Measurements from ENCODE around the gene MNX1. TPM values are rescaled to one million over a fixed set of nuclear protein-coding genes. Genes with fewer than 3 reads are reported as not detected.

Gene MNX1
- total RNA-seq, 1 donor from 2014 or later = not detected

- H3F3A ChIP-seq (ENCODE audit: low read depth) = peaks cover 14% of the 10 kb centered on the region
- no peak overlapping the region for H3K27ac Mint-ChIP-seq
- H3K27me3 Mint-ChIP-seq (ENCODE audit: insufficient read depth, low read depth) = peaks cover 77% of the 10 kb centered on the region
- H3K4me1 ChIP-seq = peaks cover 17% of the 10 kb centered on the region
- H3K79me2 ChIP-seq (ENCODE audit: low read depth) = no peaks in the 10 kb centered on the region
- H4K20me1 ChIP-seq (ENCODE audit: low read depth) = peaks cover 93% of the 10 kb centered on the region
- H3K36me3 ChIP-seq = no peaks in the 10 kb centered on the region
- no peaks in the 10 kb centered on the region for H3K9me3 Mint-ChIP-seq
- H3K4me2 ChIP-seq = no peak overlapping the region
- peaks cover 6% of the 10 kb centered on the region for H3K4me1 Mint-ChIP-seq
- peaks cover 98% of the 10 kb centered on the region for H3K27me3 ChIP-seq
- H3K4me3 ChIP-seq = no peak overlapping the region
- no peak overlapping the region for H3K9ac ChIP-seq
- H2AFZ ChIP-seq (replicated peaks) = no peak overlapping the region
- no peaks in the 10 kb centered on the region for H3K9me3 ChIP-seq (ENCODE audit: low read depth)
- H3K27ac ChIP-seq = no peak overlapping the region
- H3K36me3 Mint-ChIP-seq = no peaks in the 10 kb centered on the region
- no peak overlapping the region for H3K4me3 Mint-ChIP-seq
- TF ChIP-seq EZH2phosphoT487 (IDR thresholded peaks at IDR 0.05) (peak; percentile 42), EZH2 (IDR thresholded peaks at IDR 0.05) (peak; percentile 53), CTCF (IDR thresholded peaks at IDR 0.05) (no peak)
- peak; percentile 41 for DNase-seq (ENCODE audit: low spot score)
Observed at GRCh38 chr7:157013602-157014549, 3.4 kb upstream of the MNX1 start.

DNA sequence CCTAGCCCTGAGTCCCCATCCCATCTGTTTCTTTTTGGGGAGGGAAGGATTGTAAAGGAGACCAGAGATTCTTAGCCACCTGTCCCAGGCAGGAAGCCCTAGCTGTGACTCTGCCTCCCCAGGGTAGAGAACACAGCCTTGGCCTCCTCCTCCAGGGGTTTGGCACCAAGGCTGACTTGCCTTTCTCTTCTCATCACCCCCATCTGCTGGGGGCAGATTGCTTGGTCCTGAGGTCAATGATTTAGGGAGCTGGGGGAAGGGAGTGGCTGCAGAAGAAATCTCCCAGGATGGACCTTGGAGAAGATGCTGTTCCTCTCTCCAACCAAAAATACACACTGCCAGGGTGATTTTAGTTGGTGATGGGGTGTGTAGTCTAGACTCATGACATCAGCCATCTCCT, 2.6 kb upstream of the MNX1 start:
- peaks cover 21% of the 10 kb centered on the region for H3K4me1 ChIP-seq
- no peaks in the 10 kb centered on the region for H3K9me3 ChIP-seq (ENCODE audit: low read depth)
- no peak for DNase-seq (ENCODE audit: low spot score)
- Mint-ChIP-seq H3K27me3 (ENCODE audit: insufficient read depth, low read depth) (peaks cover 79% of the 10 kb centered on the region), H3K27ac (no peak overlapping the region), H3K36me3 (no peaks in the 10 kb centered on the region), H3K4me1 (peaks cover 9% of the 10 kb centered on the region), H3K4me3 (no peak overlapping the region), H3K9me3 (no peaks in the 10 kb centered on the region)
- H2AFZ ChIP-seq (replicated peaks) = no peak overlapping the region
- no peak overlapping the region for H3K9ac ChIP-seq
- peaks cover 20% of the 10 kb centered on the region for H3F3A ChIP-seq (ENCODE audit: low read depth)
- H4K20me1 ChIP-seq (ENCODE audit: low read depth) = peaks cover 93% of the 10 kb centered on the region
- H3K79me2 ChIP-seq (ENCODE audit: low read depth) = no peaks in the 10 kb centered on the region
- no peak overlapping the region for H3K4me2 ChIP-seq
- H3K27ac ChIP-seq = no peak overlapping the region
- no peak overlapping the region for H3K4me3 ChIP-seq
- peaks cover 98% of the 10 kb centered on the region for H3K27me3 ChIP-seq
- peak; percentile 4 for TF ChIP-seq EZH2phosphoT487 (IDR thresholded peaks at IDR 0.05)
- no peak for TF ChIP-seq EZH2 (IDR thresholded peaks at IDR 0.05)
- no peaks in the 10 kb centered on the region for H3K36me3 ChIP-seq

DNA sequence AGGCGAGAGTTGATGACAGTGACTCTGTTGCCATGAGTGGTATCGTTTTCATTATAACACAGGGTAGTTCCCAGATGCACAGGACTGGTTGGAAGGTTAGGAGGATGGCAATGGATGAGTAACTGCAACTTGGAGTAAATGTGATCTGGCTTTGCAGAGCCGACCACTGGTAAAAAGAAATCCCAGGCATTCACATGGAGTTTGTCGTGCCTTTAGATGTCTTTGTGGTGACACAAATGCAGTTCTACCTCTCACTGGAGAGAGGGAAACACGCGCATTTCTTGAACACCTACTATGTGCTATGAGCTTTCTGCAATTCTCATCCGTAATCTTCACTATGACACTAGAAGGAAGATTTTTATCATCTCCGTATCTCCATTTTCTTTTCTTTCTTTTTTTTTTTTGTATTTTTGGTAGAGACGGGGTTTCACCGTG, 1.7 kb upstream of the MNX1 start:
- Mint-ChIP-seq H3K9me3 (no peaks in the 10 kb centered on the region), H3K4me1 (peaks cover 9% of the 10 kb centered on the region), H3K4me3 (no peak overlapping the region), H3K27me3 (ENCODE audit: insufficient read depth, low read depth) (peaks cover 84% of the 10 kb centered on the region), H3K27ac (no peak overlapping the region), H3K36me3 (no peaks in the 10 kb centered on the region)
- Histone ChIP-seq H3K79me2 (ENCODE audit: low read depth) (no peaks in the 10 kb centered on the region), H3F3A (ENCODE audit: low read depth) (peaks cover 23% of the 10 kb centered on the region), H2AFZ (replicated peaks) (no peak overlapping the region), H3K36me3 (no peaks in the 10 kb centered on the region), H3K9me3 (ENCODE audit: low read depth) (no peaks in the 10 kb centered on the region), H4K20me1 (ENCODE audit: low read depth) (peaks cover 93% of the 10 kb centered on the region), H3K27me3 (peaks cover 98% of the 10 kb centered on the region), H3K27ac (no peak overlapping the region), H3K4me1 (peaks cover 14% of the 10 kb centered on the region), H3K4me2 (no peak overlapping the region), H3K9ac (no peak overlapping the region), H3K4me3 (no peak overlapping the region)
- no peak for DNase-seq (ENCODE audit: low spot score)
- TF ChIP-seq EZH2 (IDR thresholded peaks at IDR 0.05) (no peak), CTCF (IDR thresholded peaks at IDR 0.05) (no peak), EZH2phosphoT487 (IDR thresholded peaks at IDR 0.05) (no peak)
